ENCODE measurements around the gene MMP12. TPM values are rescaled to one million over a fixed set of nuclear protein-coding genes. Genes with fewer than 3 reads are reported as not detected.

MMP12 gene
- total RNA-seq, 3 donors from 2014 or later, result not detected

DNA sequence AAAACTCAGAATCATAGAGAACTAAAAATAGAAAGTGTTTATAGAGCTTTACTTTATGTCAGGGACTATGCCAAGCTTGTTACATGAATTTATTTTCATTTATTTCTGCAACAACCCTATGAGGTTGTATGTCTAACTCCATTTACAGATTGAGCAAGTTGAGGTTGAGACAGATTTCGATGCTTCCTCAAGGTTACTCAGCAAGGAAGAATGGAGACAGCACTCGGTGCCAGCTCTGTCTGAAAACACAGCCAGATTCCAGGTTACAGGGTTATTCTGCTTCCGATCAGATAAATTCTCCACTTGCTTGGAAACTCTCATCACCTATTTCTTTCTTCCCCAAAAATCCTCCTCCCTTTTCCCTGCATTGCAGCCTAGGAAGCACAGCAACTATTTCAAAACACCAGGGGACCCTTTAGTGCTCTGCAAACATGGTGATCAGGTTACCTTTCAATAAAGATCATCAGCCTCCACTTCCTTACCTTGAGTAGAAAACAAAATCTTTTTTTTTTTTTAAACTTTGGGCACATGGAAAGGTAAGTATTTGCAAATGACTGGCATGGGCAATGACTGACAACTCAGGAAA lies 38.4 kb downstream of the MMP12 start:
- ATAC-seq (no peak), DNase-seq (no peak)
- H3K4me1 Mint-ChIP-seq (ENCODE audit: low read depth), result no peaks in the 10 kb centered on the region
- H3K9me3 Mint-ChIP-seq, result no peaks in the 10 kb centered on the region
- peaks cover 11% of the 10 kb centered on the region for H3K27me3 Mint-ChIP-seq (ENCODE audit: low read depth)
- H3K4me3 Mint-ChIP-seq, result no peak overlapping the region
- no peaks in the 10 kb centered on the region for H3K36me3 Mint-ChIP-seq (ENCODE audit: insufficient read depth)

DNA sequence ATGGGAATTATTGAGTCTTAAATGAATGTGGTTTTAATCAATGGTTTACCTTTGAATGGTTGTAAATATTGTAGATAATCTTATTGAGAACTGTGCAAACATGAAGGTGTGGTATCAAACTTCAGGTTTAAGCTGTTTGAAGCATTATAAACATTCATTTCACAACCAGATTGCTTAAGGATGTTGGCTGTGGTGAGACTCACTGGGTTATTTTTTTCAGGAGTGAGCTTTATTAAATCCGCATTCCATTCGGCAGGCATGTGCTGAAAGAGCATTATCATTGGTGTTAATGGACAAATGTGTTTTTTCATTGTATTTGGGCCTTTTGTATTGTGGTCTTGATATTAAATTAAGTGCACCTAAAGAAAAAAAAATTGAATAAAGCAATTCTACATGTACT lies 41.1 kb downstream of the MMP12 start:
- H3K4me1 Mint-ChIP-seq (ENCODE audit: low read depth), result no peaks in the 10 kb centered on the region
- no peaks in the 10 kb centered on the region for H3K36me3 Mint-ChIP-seq (ENCODE audit: insufficient read depth)
- DNase-seq (no peak), ATAC-seq (no peak)
- no peaks in the 10 kb centered on the region for H3K9me3 Mint-ChIP-seq
- peaks cover 20% of the 10 kb centered on the region for H3K27me3 Mint-ChIP-seq (ENCODE audit: low read depth)
- no peak overlapping the region for H3K4me3 Mint-ChIP-seq

DNA sequence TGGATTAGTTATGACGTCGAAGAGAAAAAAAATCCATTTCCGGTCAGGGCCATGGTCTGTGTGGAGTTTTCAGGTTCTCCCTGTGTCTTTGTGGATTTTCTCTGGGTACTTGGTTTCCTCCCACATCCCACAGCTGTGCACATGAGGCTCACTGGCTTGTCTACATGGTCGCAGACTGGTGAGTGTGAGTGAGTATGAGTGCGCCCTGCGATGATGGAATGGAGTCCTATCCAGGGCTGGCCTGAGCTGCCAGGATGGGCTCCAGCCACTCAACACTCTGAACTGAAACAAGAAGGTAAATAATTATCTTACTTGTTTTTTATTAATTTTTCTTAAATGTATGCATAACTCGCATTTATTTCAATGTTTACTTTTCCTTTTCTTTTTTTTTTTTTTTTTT lies 42.2 kb downstream of the MMP12 start:
- no peak overlapping the region for H3K4me3 Mint-ChIP-seq
- H3K4me1 Mint-ChIP-seq (ENCODE audit: low read depth), result no peaks in the 10 kb centered on the region
- no peak for ATAC-seq
- H3K36me3 Mint-ChIP-seq (ENCODE audit: insufficient read depth), result no peaks in the 10 kb centered on the region
- H3K9me3 Mint-ChIP-seq, result no peaks in the 10 kb centered on the region
- peaks cover 20% of the 10 kb centered on the region for H3K27me3 Mint-ChIP-seq (ENCODE audit: low read depth)
- no peak for DNase-seq

DNA sequence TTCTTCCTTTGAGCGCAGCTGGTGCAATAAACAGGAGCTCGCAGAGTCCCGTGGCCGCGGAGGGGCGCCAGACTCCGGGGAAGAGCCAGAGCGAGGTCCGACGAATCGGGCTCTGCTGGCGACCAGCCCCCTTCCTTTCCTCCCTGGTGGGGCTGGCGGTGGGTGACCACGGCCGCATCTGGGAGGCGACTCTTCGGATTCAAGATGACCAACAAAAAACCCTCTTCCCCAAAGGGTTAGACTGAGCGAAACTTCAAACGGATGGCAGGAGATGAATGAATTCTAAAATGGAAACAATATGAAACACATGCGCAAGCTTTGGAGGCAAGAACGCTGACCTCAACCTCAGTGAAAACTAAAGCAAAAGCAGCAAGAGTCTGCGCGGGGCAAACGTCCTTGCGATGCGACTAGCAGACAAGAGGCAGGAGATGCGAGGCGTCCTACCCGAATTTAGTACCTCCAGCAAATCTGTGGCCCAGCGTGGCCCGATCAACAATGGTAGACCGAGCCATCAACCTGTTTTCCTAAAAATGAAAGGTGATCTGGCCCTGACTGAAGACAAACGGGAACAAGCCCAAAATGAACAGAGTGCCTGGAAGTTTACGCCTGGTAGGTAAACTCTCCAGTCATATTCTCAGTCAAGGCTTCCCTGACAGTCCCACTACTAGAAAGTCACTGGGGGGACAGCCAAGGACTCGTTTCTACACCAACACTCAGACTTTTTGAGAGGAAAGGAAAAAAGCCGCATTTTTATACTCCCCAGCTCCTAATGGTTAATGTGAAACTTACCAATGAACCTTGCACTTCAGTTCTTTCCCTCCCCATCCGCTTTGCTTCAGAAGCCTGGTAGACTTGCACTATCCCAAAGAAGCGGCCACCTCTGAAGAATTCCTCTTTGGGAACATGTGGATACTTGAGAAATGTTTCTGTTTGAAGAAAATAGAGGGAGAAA lies 43.0 kb downstream of the MMP12 start:
- Mint-ChIP-seq H3K4me3 (no peak overlapping the region), H3K4me1 (ENCODE audit: low read depth) (no peaks in the 10 kb centered on the region), H3K27me3 (ENCODE audit: low read depth) (peaks cover 20% of the 10 kb centered on the region), H3K9me3 (no peaks in the 10 kb centered on the region), H3K36me3 (ENCODE audit: insufficient read depth) (no peaks in the 10 kb centered on the region)
- ATAC-seq (no peak), DNase-seq (no peak)

DNA sequence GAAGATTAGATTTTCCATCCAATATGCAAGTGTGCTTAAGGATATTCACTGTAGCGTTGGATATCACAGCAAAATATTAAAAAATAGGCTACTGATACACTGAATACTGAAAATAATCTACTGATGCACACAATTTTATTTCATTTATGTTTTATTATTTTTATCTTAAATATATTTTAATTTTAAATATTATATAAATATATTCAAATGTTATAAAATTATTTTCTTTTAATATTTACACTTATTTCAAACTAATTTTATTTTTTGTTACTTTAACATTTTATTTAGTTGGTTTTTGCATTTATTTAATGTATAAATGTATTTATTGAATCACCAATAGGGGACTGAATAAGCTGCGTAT lies 43.7 kb downstream of the MMP12 start:
- ATAC-seq, result no peak
- H3K4me1 Mint-ChIP-seq (ENCODE audit: low read depth), result no peaks in the 10 kb centered on the region
- H3K4me3 Mint-ChIP-seq, result no peak overlapping the region
- no peaks in the 10 kb centered on the region for H3K9me3 Mint-ChIP-seq
- no peaks in the 10 kb centered on the region for H3K36me3 Mint-ChIP-seq (ENCODE audit: insufficient read depth)
- H3K27me3 Mint-ChIP-seq (ENCODE audit: low read depth), result peaks cover 22% of the 10 kb centered on the region
- no peak for DNase-seq

DNA sequence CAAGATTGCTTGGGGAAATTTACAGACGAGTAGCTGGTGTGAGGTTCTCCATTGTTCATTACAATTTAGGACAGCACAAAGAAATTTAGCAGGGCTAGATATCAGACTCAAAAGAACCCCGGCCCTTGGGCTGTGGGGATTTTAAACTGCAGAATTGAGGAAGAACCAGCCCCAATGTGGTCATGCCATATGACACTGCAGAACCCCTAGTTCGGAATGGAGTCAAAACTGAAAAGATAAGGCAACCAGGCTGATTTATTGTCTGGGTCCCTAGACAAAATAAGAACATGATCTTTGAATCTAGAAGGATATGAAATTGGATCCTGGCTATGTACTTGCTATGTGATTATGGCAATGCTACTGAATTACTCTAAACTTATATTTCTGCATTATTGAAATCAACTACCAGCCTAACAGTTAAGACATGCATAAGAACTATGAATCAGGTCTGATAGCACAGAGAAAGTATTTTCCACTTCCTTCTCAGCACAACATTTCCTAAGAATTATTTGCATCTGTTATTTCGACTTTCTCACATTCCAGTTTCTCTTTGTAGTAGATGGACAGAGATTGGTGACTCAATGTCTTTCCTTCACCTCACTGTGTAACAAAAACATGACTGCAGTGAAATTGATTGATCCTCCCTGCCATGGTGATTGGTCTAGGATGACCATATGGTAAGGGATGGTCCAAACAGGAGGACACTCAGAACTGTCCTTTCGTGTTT lies 44.6 kb downstream of the MMP12 start:
- peaks cover 22% of the 10 kb centered on the region for H3K27me3 Mint-ChIP-seq (ENCODE audit: low read depth)
- no peaks in the 10 kb centered on the region for H3K9me3 Mint-ChIP-seq
- ATAC-seq, result no peak
- no peak for DNase-seq
- H3K4me1 Mint-ChIP-seq (ENCODE audit: low read depth), result no peaks in the 10 kb centered on the region
- H3K36me3 Mint-ChIP-seq (ENCODE audit: insufficient read depth), result no peaks in the 10 kb centered on the region
- no peak overlapping the region for H3K4me3 Mint-ChIP-seq

DNA sequence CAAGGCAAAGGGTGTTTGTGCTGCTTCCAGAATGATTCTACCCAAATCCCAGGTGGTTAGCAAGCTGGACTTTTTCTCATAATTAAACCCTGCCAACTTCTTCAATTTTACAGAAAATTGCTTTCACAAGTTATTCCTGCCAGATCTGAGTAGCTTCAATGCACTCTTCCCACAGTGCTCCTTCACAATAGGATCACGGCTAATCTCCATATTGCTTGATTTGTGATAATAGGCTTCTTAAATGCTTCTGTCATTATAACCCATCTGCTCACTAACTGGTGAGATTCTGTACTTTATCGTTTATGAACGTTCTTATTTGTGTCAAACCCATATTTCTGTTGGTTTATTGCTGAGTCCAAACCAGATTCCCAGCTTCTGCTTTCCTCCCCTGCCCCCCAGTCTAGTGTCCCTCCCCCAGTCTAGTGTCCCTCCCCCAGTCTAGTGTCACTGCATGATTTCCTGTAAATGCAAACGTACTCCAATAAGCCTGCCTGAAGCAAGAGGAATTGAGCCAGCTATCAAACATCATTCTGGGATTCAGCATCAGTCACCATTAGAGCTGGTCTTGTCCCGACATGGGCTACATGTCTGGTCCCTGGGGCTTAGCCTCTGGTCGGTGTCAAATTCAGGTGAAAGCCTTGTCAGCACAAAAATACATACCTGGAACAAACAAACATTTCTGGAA lies 45.3 kb downstream of the MMP12 start:
- Mint-ChIP-seq H3K9me3 (no peaks in the 10 kb centered on the region), H3K27me3 (ENCODE audit: low read depth) (peaks cover 20% of the 10 kb centered on the region)
- no peak for ATAC-seq

DNA sequence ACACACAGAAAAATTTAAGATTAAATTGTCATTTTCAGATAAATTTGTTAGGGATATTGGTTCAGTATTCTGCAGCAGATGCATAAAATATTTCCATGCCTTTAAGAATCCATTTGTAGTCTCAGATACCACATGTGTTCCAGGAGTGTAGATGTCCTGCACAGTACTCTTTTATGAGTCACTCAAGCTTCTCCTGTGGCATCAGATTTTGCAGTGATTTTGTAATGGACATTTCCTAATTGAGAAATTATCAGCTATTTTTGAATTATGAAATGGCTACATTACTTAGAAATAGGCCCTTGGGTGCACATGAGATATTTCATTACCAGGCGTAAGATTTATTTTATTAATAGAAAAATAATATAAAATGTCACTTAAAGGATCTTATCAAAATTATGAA lies 50.2 kb downstream of the MMP12 start:
- Mint-ChIP-seq H3K4me3 (no peak overlapping the region), H3K9me3 (no peaks in the 10 kb centered on the region), H3K36me3 (ENCODE audit: insufficient read depth) (no peaks in the 10 kb centered on the region), H3K27me3 (ENCODE audit: low read depth) (peaks cover 8% of the 10 kb centered on the region), H3K4me1 (ENCODE audit: low read depth) (no peaks in the 10 kb centered on the region)
- no peak for DNase-seq
- no peak for ATAC-seq

More for the DNA sequence above, 45.3 kb downstream of the MMP12 start:
- no peak for DNase-seq
- H3K4me3 Mint-ChIP-seq, result no peak overlapping the region
- H3K36me3 Mint-ChIP-seq (ENCODE audit: insufficient read depth), result no peaks in the 10 kb centered on the region
- no peaks in the 10 kb centered on the region for H3K4me1 Mint-ChIP-seq (ENCODE audit: low read depth)

DNA sequence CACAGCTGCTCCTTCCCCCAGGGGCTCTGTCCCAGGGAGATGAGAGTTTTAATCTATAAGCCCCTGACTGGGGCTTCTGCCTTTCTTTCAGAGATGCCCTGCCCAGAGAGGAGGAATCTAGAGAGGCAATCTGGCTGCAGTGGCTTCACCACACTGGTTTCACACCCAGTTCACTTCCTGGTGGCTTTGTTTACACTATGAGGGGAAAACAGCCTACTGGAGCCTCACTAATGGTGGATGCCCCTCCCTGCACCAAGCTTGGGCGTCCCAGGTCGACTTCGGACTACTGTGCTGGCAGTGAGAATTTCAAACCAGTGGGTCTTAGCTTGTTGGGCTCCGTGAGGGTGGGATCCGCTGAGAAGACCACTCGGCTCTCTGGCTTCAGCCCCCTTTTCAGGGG lies 55.3 kb downstream of the MMP12 start:
- Mint-ChIP-seq H3K4me1 (ENCODE audit: low read depth) (no peaks in the 10 kb centered on the region), H3K36me3 (ENCODE audit: insufficient read depth) (no peaks in the 10 kb centered on the region), H3K27me3 (ENCODE audit: low read depth) (peaks cover 3% of the 10 kb centered on the region), H3K4me3 (no peak overlapping the region), H3K9me3 (peaks cover 5% of the 10 kb centered on the region)
- DNase-seq (no peak), ATAC-seq (no peak)

DNA sequence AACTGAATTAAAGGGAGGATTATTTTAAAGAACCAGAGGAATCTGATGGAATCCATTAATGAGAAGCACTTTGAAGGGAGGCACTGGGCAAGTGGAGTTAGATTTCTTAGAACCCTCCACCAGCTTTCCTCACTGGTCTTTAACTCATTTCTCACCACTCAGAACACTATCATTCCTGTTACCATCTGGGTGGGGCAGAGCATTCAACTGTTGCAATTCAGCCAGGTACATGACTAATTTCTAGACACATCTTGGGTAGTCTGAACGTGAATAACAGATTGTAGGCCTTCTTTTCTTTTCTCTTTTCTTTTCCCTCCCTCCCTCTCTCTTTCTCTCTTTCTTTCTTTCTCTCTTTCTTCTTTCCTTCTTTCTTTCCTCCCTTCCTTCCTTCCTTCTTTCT lies 61.3 kb downstream of the MMP12 start:
- H3K4me1 Mint-ChIP-seq (ENCODE audit: low read depth), result no peaks in the 10 kb centered on the region
- peaks cover 6% of the 10 kb centered on the region for H3K27me3 Mint-ChIP-seq (ENCODE audit: low read depth)
- H3K4me3 Mint-ChIP-seq, result no peak overlapping the region
- ATAC-seq (no peak), DNase-seq (no peak)
- no peaks in the 10 kb centered on the region for H3K36me3 Mint-ChIP-seq (ENCODE audit: insufficient read depth)
- peaks cover 5% of the 10 kb centered on the region for H3K9me3 Mint-ChIP-seq

Other genes starting within 250 kb of the MMP12 start
- not detected for gene MMP20, start 249.7 kb downstream of the MMP12 start, total RNA-seq
- gene MMP27, start 169.2 kb downstream of the MMP12 start, total RNA-seq, result not detected
- not detected for gene MMP8, start 150.0 kb downstream of the MMP12 start, total RNA-seq
- under 1 TPM in 1 of 3 donors, not detected in 2; 0.42 TPM for gene MMP10, start 94.4 kb downstream of the MMP12 start, total RNA-seq
- gene MMP1, start 76.8 kb downstream of the MMP12 start, total RNA-seq, result not detected
- gene MMP3, start 31.4 kb downstream of the MMP12 start, total RNA-seq, result not detected
- not detected for gene MMP13, start 80.8 kb upstream of the MMP12 start, total RNA-seq
- gene DCUN1D5, start 217.2 kb upstream of the MMP12 start, total RNA-seq, result 100 to 1,000 TPM; 102 to 121 (median 110) TPM
- 1 to 10 TPM in 2 of 3 donors, under 1 TPM in 1; 0.98 to 2.3 (median 1.0) TPM for gene DYNC2H1, start 234.4 kb upstream of the MMP12 start, total RNA-seq

Measured in activated T-cell treated with anti-CD3 and anti-CD28 coated beads, Interleukin-2, amount 50 U/mL, for 4 hours (primary cell).